Epidermal melanocyte (primary cell): ENCODE measurements around the gene AGR3.

Experiments
- DNase-seq: peaks from one replicate; pipeline ENCODE4 v3.0.0; 2011; ENCODE audit warnings: low spot score; ENCODE audit not compliant: insufficient read length

The AGR3 gene

DNA sequence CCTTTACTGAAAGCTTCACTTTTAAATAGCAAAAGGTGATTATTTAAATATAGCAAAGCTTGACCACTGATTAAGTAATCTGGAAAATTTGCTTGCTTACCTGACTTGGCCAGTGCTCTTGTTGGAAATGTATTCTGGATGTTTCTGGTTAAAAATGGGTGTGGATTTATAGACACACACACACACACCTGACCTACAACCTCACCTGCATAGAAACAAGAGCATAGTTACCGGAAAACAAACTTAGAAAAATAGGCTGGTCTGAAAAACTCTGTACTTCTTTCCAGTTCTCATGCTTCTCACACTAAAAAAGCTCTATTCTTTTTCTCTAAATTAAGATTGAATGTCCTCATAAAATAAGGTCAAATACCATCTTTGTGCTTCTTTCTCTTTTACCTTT, at the start of gene AGR3:
AGR3 (minus strand) TSS at position 140 of the 400 bp plus-strand sequence. CDS start 3,365 bp downstream, outside the sequence.
- no peak for DNase-seq

DNA sequence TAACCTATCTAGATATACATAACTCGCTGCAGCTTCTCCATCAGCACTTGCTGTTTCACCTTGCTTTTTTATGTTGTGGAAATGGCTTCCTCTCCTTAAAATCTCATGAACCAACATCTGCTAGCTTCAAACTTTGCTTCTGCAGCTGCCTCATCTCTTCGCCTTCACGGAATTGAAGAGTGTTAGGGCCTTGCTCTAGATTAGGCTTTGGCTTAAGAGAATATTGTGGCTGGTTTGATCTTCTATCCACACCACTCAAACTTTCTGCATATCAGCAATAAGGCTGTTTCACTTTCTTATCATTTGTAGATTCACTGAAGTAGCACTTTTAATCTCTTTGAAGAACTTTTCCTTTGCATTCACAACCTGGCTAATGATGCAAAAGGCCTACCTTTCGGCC, 49.2 kb upstream of the AGR3 start:
- DNase-seq: no peak

DNA sequence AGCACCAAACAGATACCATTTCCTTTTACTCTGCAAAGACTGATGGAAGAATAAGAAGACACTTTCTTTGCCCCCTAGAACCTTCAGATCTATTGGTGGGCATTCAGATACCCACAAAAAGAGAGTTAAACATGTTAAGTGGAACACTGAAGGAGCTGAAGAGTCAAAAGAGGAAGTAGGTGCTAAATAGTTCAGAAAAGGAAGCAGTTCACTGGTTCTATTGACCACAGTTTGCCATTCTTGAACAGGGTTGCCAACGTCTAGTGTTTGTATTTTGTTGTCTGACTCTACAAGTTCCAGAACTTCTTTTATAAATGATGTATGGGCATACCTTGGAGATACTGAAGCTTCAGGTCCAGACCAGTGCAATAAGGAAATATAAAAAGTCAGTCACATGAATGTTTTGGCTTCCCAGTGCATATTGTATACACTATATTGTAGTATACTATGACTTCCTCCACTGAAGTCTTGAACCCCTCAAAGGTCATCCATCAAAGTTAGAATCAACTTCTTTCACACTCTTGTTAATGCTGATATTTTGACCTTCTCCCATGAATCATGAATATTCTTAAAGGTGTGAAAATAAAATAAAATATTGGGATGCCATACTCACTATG, 47.5 kb upstream of the AGR3 start:
- no peak for DNase-seq

DNA sequence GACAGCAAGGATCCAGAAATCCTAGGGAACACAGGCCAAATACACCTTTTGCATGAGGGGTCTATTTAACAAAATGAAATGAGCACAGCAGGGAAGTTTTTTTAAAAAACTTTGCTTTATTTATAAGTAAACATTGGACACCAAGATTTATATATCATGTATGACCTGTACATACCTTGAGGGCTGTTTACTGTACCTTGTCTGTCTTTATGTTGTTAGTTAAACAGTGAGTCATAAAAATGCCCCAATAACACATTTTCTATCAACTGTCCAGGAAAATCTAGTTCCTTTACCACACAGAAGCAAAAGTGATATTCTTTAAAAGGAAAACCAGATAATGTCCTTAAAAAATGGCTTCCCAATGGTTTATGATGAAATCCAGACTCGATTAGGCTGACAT, 45.1 kb upstream of the AGR3 start:
- DNase-seq: no peak

DNA sequence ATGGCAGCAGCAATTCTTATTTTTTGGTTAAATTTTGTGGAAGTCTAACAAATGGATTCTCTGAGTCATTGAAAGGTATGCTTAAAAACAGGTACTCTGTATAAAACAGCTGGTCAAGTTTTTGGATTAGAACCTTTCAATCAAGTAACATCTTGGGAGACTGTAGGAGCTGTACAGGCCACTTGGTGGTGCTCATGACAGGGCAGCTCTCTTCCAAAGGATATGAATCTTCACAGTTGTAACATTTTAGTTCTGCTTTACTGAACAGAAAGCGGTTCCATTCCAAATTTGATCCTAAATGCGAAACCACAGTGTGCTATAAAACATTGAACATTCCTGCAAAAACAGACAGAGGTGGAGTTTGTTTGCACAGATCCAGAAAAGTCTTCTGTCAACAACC, 44.5 kb upstream of the AGR3 start:
- DNase-seq: peak; percentile 37

DNA sequence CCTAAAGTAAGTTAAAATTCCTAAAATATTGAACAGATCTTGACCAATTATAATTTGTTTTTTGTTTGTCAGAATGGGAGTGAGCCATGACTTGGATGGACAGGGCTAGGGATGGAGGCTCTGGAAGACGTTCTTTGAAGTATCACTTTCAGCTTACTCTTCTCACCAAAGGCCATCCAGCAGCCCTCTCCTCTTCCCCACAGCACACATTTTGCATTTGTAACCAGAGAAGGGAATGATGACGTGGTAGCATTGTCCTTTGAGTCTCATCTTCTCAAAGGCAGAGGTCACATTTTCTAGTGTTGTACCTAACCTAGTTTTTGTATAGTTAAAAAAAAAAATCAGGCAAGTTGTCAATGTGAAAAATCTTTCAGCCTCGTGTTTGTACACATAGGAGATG, 43.8 kb upstream of the AGR3 start:
- no peak for DNase-seq

DNA sequence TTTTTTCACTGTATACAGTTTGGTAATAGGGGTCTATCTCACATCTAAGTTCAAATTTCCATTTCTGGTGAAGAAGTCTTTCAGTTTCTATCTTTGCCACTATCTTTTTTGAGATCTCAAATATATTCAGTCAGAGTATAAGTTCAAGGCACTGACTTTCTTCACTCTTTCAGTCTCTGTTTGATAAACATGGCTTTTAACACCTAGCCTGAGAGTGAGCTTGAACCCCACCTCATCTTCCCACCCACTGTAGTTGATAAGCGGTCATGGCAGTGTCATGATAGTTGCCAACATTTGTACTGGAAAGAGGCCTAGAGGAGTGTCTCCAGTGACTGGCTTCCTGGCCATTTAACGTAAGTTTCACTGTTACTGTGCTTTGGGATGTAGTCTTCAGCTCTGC, 41.2 kb upstream of the AGR3 start:
- DNase-seq: no peak

DNA sequence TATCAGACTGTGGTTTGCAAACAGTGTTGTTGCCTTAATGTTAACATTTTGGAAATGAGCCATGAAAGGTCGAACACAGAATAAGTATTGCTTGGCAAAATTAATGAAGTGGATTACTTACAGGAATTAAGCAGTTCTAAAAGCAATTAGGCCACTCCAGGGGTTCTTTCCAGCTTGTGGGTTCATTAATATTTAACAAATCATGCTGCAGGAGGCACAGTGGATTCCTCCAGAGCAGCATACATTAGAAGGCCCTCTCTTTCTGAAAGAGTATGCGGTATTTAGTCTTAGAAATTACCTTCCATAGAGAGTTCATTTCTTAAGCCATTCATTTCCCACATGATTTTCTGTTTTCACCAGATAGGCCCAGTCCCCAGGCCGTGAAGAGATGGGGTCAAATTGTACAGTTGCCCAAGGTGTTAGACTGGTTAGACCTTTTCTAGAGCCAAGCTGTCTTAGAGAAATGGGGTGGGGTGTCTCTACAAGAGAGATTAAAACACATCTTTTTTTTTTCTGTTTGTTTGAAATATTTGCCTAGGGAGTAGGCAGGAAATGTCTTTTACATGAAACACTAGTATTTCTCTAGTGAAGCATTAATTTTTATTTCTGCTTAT, 40.0 kb upstream of the AGR3 start:
- DNase-seq: no peak

DNA sequence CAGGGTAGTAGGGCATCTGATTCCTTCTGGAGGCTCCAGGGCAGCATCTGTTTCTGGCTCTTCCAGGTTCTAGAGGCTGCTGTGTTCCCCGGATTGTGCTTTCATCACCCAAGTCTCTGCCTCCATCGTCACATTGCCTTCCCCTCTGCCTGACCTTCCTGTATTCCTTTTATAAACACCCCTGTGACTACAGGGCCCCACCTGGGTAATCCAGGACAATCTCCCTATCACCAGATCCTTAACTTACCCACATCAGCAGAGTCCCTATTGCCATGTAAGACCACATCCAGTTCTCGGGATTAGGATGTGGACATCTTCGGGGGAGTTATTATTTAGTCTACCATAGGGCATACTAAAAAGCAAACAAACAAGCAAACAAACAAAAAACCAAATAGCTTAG, 39.4 kb upstream of the AGR3 start:
- DNase-seq: no peak

DNA sequence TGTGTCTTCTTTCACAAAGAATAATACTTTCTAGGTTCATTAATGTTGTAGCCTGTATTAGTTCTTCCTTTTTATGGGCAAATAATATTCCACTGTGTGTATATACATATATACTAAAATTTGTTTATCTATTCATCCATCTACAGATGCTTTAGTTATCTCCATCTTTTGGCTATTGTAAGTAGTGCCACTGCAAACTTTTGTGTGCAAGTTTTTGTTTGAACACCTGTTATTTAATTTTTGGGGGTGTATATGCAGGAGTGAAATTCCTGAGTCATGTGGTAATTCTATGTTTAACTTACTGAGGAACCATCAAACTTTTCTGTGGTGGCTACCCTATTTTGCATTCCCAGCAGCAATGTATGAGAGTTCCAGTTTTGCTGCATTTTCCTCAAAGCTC, 37.7 kb upstream of the AGR3 start:
- no peak for DNase-seq

DNA sequence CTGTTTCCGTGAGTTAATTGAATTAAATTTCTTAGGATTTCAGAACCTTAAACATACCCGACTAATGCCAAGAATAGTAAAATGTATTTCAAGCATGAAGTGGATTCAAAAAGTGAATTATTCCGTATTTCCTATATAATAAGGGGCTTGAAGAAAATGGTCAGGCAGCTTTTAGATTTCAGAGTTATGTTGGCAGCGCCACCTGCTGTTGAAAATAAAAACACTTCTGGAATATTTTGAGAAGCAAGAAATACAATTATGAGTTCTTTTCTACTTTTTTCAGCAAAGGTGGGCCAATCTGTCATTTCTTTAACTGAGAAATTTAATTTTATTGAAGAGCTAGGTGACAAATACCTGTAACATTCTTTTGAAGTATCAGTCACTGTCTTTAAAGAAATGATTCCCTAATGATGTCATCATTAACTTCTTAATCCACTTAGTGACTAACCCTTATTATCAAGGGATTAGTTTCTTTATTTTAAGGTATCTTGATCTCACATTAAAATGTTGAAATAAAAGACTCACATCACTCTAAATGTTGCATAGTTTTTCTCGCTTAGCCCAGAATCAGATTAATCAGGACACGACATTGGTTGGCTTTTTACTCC, 36.6 kb upstream of the AGR3 start:
- no peak for DNase-seq

DNA sequence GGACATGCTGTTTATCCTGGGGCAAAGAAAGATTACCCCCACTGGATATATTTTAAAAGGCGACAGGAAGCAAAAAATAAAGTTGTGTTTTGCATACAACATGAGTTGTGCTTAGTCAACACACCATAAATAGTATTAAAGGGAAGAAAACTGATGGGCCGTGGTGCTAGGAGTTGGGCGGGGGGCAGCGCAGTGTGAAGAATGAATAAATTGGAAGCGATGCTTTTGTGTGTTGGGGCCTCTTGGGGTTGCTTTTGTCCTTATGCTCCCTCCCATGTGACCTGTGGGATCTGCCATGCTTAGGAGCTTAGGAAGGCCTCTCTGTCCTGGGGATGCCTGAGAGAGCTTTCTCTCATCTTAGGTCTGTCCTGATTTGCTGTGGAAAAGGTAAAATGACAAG, 35.0 kb upstream of the AGR3 start:
- DNase-seq: no peak

DNA sequence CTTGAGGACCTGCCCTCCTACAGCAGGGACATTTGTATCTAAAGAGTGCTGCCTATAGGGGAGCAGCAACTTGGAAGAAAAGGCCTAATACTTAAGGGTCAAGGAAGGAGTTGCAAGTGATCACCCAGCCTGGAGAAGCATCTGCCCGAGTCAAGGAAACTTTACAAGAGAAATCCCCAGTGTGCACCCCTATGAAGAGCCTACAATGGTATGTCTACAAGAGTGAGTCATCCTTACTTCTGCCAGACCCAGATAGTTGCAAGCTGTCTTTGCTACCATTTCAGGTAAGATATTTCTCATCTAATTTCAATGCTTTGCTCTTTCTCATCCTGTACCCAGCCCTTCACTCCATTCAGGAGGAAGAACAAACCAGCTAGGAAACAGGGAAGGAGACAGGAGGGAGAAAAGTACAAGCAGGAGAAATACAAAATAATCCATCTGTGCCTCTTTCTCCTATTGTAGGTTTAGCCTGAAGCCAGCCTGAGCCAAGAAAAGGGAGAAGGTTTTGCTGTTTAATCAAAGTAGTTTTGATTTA, 34.4 kb upstream of the AGR3 start:
- no peak for DNase-seq

DNA sequence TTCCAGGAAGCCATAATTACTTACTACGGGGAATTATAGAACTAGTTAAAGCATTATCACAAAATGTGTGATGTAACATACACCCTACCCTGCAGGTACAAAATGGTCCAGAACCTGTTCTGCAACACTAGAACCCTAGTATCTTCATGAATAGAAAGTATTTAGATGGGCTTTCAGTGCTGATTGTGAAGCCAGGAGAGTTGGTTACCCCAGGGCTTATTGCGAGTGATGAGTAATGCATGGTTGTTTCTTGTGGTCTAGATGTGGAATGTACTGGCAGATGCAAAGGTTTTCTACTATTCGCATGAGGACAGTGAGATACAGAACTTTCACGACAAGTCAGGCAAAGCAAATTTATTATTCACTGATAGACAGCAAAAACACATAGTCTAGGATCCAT, 33.6 kb upstream of the AGR3 start:
- no peak for DNase-seq

DNA sequence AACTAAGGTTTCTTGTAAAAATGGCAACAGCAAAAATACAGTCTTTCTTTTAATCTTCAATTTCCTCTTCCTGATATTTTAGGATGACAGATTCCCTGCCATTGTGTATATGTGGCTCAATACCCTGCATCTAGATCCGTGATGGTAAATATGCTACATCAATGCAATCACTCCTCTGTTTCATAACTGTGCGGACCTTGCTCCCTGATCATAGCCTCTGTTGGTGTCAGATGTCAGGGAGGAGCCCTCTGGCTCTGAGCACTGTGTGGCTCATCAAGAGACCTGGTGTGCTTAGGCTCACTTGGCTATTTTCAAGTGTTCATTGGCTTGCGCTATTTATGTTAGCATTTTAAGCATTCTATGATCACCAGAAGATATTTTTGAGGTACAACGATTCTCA, 33.0 kb upstream of the AGR3 start:
- no peak for DNase-seq

DNA sequence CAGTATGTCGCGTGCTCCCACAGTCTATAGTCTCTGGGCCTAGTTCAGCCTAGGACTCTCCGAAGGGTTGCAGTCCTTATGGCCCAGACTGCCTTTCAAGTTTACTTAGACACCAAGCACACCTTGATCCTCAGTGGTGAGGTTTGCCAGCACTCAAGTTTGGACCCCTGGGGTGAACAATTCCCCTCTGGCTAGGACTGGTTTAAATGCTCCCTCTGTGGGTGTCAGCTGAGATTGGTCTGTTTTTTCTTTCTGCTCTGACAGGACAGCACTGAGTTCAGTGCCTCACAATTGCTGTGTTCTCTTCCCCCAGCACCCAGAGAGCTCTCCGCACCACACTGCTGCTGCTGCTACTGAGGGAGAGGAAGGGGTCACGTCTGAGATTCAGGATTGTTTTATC, 31.9 kb upstream of the AGR3 start:
- DNase-seq: no peak

DNA sequence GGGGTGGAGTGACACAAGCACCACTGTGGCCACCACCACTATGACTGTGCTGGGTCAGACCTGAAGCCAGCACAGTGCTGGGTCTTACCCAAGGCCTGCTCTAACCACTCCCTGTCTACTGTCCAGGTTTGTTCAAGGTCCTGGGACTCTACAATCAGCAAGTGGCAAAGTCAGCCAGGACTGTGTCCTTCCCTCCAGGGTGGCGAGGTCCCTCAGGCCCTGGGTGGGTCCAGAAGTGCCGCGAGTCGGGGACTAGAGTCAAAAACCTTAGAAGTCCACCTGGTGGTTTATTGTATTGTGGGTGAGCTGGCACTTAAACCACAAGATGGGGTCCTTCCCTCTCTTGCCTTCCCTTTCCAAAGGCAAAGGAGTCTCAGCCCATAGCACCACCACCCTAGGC, 30.8 kb upstream of the AGR3 start:
- DNase-seq: no peak

DNA sequence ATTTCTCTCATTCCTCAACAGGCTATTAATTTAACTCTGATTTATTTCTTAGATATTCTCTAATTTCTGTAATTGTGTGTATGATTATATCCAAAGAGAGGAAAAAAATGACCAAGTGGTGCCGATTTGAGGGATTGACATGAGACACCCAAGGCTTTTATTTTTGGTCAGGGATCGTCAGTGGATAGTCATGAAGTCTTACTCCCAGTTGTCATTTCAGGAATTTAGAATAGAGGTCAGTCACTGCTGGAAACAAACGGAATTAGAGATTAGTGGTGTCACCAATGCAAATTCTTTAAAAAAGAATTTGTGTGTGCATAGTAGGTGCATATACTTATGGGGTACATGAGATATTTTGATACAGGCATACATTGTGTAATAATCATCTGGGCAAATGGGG, 26.8 kb upstream of the AGR3 start:
- DNase-seq: no peak

DNA sequence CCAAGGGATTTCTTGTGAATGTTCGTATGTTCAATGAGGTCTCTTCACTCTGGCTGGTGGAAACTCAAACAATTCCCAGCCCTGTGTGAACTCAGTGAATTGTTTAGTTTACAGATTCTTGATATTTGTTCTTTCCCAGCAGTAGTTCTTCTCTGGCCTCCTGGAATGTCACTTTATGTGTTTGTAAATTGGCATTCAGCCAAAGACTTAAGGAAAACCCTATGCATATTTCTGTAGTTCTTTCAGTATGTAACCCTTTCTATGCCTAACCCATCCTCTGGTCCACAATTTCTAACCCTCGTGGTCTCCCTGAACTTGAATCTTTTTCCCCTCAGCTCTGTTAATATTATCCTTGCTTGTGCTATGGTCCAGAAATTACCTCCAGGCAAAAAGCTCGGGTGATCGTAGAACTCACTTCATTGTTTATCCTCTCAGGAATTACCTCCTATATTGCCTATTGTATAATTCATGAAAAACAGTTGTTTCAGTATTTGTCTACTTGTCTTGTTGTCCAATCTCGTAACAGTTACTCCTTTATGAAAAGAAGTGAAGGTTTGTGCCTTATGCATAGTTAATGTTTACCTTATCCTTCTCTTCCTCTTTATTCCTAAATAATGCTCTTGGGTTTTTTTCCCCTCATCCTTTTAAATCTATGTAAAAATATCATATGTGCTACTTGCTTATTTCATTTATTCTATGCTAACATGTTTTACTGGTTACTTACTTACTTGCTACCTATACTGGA, 23.7 kb upstream of the AGR3 start:
- DNase-seq: no peak

DNA sequence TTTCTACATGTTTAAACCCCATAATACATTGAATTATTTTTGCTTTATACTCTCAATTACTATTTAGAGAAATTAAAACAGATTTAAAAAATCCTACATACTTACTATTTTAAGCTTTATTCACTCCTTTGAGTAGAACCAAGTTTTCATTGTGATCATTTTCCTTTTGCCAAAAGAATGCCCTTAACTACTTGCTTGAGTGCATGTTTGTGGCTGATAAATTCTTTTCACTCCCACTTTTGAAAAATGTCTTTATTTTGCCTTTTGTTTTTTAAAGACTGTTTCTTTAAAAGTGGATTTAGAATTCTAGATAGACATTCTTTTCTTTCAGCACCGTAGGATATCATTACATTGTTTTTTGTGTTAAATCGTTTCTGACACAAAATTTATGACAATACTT, 22.3 kb upstream of the AGR3 start:
- DNase-seq: no peak

DNA sequence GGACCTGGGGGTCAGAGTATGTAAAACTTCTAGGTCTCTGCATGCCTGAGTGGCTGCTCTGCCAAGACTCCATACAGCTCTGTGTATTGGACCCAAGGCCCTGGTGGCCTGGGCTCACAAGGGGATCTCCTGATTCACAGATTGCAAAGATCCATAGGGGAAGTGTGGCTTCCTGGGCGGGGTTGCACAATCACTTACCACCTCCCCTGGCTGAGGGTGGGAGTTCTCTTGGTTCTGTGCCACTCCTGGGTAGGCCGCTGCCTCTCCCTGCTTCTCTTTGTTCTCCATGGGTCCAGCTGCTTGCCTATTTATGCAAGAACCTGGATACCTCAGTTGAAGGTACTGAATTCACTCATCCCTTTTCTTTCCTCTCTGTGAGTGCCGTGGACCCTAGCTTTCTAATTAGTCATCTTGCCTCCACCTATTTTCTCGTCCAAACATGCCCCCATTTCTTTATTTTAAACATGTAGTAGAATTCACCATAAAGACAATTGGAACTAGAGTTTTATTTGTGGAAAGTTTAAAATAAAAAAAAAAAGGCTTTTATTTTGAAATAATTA, 18.5 kb upstream of the AGR3 start:
- no peak for DNase-seq
